Gastroesophageal sphincter (tissue), 3 donors: Measurements from ENCODE around the gene IFNA8.

Experiments
- POLR2AphosphoS5 ChIP-seq: sonication (generic); formaldehyde crosslinking; IDR thresholded peaks from one replicate; pipeline ENCODE4 v1.6.1; 2017; ENCODE audit warnings: antibody characterized with exemption
- TF ChIP-seq, protein P1 (sequence below), 4 experiments: fragments of 200-600 bp in 2 of 4; fragments of 450-650 bp in 2 of 4; sonication (generic) in 1 of 4; IDR thresholded peaks; one replicate each; pipeline ENCODE4 v1.5.1; 2017 to 2019; ENCODE audit warnings: antibody characterized with exemption in 4 of 4, mild to moderate bottlenecking in 2 of 4, moderate library complexity in 2 of 4

DNA sequence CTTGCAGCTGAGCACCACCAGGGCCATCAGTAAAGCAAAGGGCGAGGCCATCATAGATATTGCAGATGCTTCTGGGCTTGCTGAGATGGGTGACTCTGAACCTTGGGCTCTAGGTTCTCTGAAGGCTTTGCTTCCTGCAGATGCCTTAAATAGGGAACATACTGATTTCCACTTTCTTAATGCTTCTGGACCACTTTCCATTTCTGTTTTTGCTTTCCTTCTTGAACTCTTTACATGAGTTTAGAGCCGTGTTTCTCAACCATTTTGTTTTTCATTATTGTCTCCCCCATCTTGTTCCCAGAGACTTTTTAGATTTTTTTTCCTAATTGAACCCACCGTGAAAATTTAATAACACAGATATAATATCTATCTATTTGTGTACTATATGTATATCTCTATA, 41.0 kb upstream of the IFNA8 start, which contains the start of gene IFNA13:
- TF ChIP-seq, protein P1, sequence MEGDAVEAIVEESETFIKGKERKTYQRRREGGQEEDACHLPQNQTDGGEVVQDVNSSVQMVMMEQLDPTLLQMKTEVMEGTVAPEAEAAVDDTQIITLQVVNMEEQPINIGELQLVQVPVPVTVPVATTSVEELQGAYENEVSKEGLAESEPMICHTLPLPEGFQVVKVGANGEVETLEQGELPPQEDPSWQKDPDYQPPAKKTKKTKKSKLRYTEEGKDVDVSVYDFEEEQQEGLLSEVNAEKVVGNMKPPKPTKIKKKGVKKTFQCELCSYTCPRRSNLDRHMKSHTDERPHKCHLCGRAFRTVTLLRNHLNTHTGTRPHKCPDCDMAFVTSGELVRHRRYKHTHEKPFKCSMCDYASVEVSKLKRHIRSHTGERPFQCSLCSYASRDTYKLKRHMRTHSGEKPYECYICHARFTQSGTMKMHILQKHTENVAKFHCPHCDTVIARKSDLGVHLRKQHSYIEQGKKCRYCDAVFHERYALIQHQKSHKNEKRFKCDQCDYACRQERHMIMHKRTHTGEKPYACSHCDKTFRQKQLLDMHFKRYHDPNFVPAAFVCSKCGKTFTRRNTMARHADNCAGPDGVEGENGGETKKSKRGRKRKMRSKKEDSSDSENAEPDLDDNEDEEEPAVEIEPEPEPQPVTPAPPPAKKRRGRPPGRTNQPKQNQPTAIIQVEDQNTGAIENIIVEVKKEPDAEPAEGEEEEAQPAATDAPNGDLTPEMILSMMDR (IDR thresholded peaks at IDR 0.05): no peak
- no peak for TF ChIP-seq POLR2AphosphoS5
